22Rv1 (cell line): ENCODE results near the gene PEX14.

Experiments used
- ZFX ChIP-seq: fragments of 450-650 bp; IDR thresholded peaks from 2 replicates; pipeline ENCODE4 v1.6.1; 2017; ENCODE audit warnings: antibody characterized with exemption, borderline replicate concordance
- TF ChIP-seq, protein P1 (sequence below): fragments of 450-650 bp; IDR thresholded peaks from 2 replicates; pipeline ENCODE4 v1.5.1; 2017; ENCODE audit warnings: mild to moderate bottlenecking

DNA sequence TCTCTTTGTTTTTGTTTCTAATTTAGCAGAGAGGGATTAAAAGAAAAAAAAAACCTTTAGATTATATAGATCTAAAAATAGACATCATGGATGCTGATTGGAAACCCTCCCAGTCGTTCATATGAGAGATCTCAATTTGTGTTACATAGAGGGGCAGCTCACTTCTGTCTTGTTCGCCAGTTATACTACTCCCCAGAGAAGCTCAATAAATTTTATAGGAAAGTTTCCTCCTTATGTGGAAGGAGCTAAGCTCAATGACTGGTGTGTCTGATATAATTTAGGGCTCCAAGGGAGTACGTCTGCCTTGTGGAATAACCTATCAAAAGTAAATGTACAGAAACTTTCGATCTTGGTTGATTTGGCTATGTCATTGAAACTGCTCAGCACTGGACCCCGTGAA is 117.6 kb downstream of the PEX14 start:
- TF ChIP-seq, protein P1, sequence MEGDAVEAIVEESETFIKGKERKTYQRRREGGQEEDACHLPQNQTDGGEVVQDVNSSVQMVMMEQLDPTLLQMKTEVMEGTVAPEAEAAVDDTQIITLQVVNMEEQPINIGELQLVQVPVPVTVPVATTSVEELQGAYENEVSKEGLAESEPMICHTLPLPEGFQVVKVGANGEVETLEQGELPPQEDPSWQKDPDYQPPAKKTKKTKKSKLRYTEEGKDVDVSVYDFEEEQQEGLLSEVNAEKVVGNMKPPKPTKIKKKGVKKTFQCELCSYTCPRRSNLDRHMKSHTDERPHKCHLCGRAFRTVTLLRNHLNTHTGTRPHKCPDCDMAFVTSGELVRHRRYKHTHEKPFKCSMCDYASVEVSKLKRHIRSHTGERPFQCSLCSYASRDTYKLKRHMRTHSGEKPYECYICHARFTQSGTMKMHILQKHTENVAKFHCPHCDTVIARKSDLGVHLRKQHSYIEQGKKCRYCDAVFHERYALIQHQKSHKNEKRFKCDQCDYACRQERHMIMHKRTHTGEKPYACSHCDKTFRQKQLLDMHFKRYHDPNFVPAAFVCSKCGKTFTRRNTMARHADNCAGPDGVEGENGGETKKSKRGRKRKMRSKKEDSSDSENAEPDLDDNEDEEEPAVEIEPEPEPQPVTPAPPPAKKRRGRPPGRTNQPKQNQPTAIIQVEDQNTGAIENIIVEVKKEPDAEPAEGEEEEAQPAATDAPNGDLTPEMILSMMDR: no peak
- TF ChIP-seq ZFX: no peak
